ENCODE measurements around the gene SPDYE1. TPM values are rescaled to one million over a fixed set of nuclear protein-coding genes. Genes with fewer than 3 reads are reported as not detected.

SPDYE1 gene
- total and polyA plus RNA-seq, 7 donors: not detected

GRCh38 chr7:44046321-44047061 is 48.8 kb downstream of the SPDYE1 start:
- peaks cover under 1 to 34% of the 10 kb centered on the region in 2 donors for H3K36me3 ChIP-seq (ENCODE audit: insufficient read depth in 1 of 2, low read depth in 1 of 2)
- intact Hi-C loops (cut with DNase I): no loop called here

GRCh38 chr7:44048031-44048795 is 50.5 kb downstream of the SPDYE1 start:
- 82 to 92% (median 86%) methylated on average over 7 of the region's 7 CpGs for WGBS, 3 donors
- Histone ChIP-seq H3K27ac (no peak overlapping the region), H3K4me3 (no peak overlapping the region), H3K27me3 (ENCODE audit: insufficient read depth in 3 of 3, low read length in 2 of 3) (no peaks in the 10 kb centered on the region), H3K4me1 (peaks cover 25% of the 10 kb centered on the region), H3K36me3 (ENCODE audit: insufficient read depth in 1 of 2, low read depth in 1 of 2) (peaks cover 8 to 51% of the 10 kb centered on the region in 2 donors), H3K9me3 (no peaks in the 10 kb centered on the region)
- intact Hi-C loops (cut with DNase I): no loop called here
- peak in 1 of 2 donors; percentile 23 for DNase-seq
- no peak for ATAC-seq
- no peak for TF ChIP-seq CTCF (IDR thresholded peaks at IDR 0.05)

More at GRCh38 chr7:44046321-44047061, 48.8 kb downstream of the SPDYE1 start:
- Histone ChIP-seq H3K27ac (no peak overlapping the region), H3K4me3 (no peak overlapping the region), H3K4me1 (peaks cover 25% of the 10 kb centered on the region), H3K9me3 (no peaks in the 10 kb centered on the region), H3K27me3 (ENCODE audit: insufficient read depth in 3 of 3, low read length in 2 of 3) (no peaks in the 10 kb centered on the region)
- 69 to 82% (median 72%) methylated on average over 8 of the region's 8 CpGs for WGBS, 3 donors
- DNase-seq: peak in 1 of 2 donors; percentile 19
- no peak for ATAC-seq
- no peak for TF ChIP-seq CTCF (IDR thresholded peaks at IDR 0.05)

- Histone ChIP-seq H3K9me3 (no peaks in the 10 kb centered on the region), H3K27ac (no peak overlapping the region), H3K27me3 (ENCODE audit: insufficient read depth in 3 of 3, low read length in 2 of 3) (no peaks in the 10 kb centered on the region), H3K36me3 (ENCODE audit: insufficient read depth in 1 of 2, low read depth in 1 of 2) (peaks cover 8 to 72% of the 10 kb centered on the region in 2 donors), H3K4me1 (peaks cover 22% of the 10 kb centered on the region), H3K4me3 (no peak overlapping the region)
- ATAC-seq (no peak), DNase-seq (peak in 1 of 2 donors; percentile 42)
- TF ChIP-seq CTCF (IDR thresholded peaks at IDR 0.05): no peak
- WGBS, 3 donors: 88 to 95% (median 92%) methylated on average over 13 to 14 of the region's 14 CpGs
- intact Hi-C loops (cut with DNase I): no loop called here
Observed at GRCh38 chr7:44050121-44050914, 52.6 kb downstream of the SPDYE1 start.

- Histone ChIP-seq H3K27ac (no peak overlapping the region), H3K36me3 (ENCODE audit: insufficient read depth in 1 of 2, low read depth in 1 of 2) (peaks cover 8 to 75% of the 10 kb centered on the region in 2 donors), H3K9me3 (no peaks in the 10 kb centered on the region), H3K4me1 (peaks cover 15% of the 10 kb centered on the region), H3K27me3 (ENCODE audit: insufficient read depth in 3 of 3, low read length in 2 of 3) (no peaks in the 10 kb centered on the region), H3K4me3 (no peak overlapping the region)
- DNase-seq: peak in 1 of 2 donors; percentile 16
- ATAC-seq: no peak
- no peak for TF ChIP-seq CTCF (IDR thresholded peaks at IDR 0.05)
- 79 to 81% (median 80%) methylated on average over 8 of the region's 8 CpGs for WGBS, 3 donors
- intact Hi-C loops (cut with DNase I): no loop called here
Observed at GRCh38 chr7:44050915-44051560, 53.3 kb downstream of the SPDYE1 start.

Measured in psoas muscle (tissue), 8 donors.